PC-9 (cell line): Measurements from ENCODE around the gene RBM15. TPM values are rescaled to one million over a fixed set of nuclear protein-coding genes. Genes with fewer than 3 reads are reported as not detected.
A peak's percentile ranks its signal among the peaks of the same experiment; 100 is the strongest.

Source experiments
- BruUV-seq: library from RNA; stranded (reverse); fragments of 400-500 nt; replicated peaks from 2 replicates; lab custom pipeline; 2021; lab: Mats Ljungman, UMichigan
- CTCF ChIA-PET: fragments of 300-600 bp; sonication (Branson Sonifier 250); formaldehyde crosslinking; loops from one replicate; lab custom pipeline; 2022; ENCODE audit warnings: antibody characterized with exemption; lab: Charles Lee
- POLR2A ChIA-PET: fragments of 300-600 bp; sonication (Branson Sonifier 250); formaldehyde crosslinking; loops from one replicate; lab custom pipeline; 2022; ENCODE audit warnings: antibody characterized with exemption; ENCODE audit not compliant: unreplicated experiment; lab: Charles Lee
- DNase-seq, 2 experiments: peaks; one replicate each; pipeline versions ENCODE4 v3.0.0 to v3.0.0-alpha.2; 2015 to 2022; ENCODE audit warnings: mixed read lengths in 1 of 2
- H2AFZ ChIP-seq: fragments of 200-600 bp; sonication (generic); 2 replicates; pipeline ENCODE4 v1.8.1; 2017; ENCODE audit warnings: antibody characterized with exemption
- H3F3A ChIP-seq: fragments of 200-600 bp; sonication (generic); 2 replicates; pipeline ENCODE4 v1.8.1; 2017; ENCODE audit warnings: antibody characterized with exemption, mild to moderate bottlenecking, low read depth; ENCODE audit not compliant: insufficient read depth
- H3K27ac ChIP-seq: fragments of 200-600 bp; sonication (generic); 2 replicates; pipeline ENCODE4 v1.6.1; 2016; ENCODE audit warnings: mixed run types
- H3K27me3 ChIP-seq: fragments of 200-600 bp; sonication (generic); 2 replicates; pipeline ENCODE4 v1.6.1; 2016; ENCODE audit warnings: low read depth, mixed run types; ENCODE audit not compliant: insufficient read depth
- H3K36me3 ChIP-seq: fragments of 200-600 bp; sonication (generic); 2 replicates; pipeline ENCODE4 v1.6.1; 2016; ENCODE audit warnings: low read depth, mixed run types
- H3K4me1 ChIP-seq: fragments of 200-600 bp; sonication (generic); replicated peaks from 2 replicates; pipeline ENCODE4 v1.6.1; 2016; ENCODE audit warnings: mixed run types; ENCODE audit not compliant: insufficient read depth
- H3K4me2 ChIP-seq: fragments of 200-600 bp; sonication (generic); 2 replicates; pipeline ENCODE4 v1.6.1; 2017; ENCODE audit warnings: mixed run types
- H3K4me3 ChIP-seq: fragments of 200-600 bp; sonication (generic); 2 replicates; pipeline ENCODE4 v1.6.1; 2016; ENCODE audit warnings: mixed run types
- H3K79me2 ChIP-seq: fragments of 200-600 bp; sonication (generic); 2 replicates; pipeline ENCODE4 v1.6.1; 2017; ENCODE audit warnings: low read depth, mixed run types
- H3K9me2 ChIP-seq: fragments of 200-600 bp; sonication (generic); 2 replicates; pipeline ENCODE4 v1.8.1; 2017; ENCODE audit warnings: mild to moderate bottlenecking; ENCODE audit not compliant: insufficient read depth
- H3K9me3 ChIP-seq: fragments of 200-600 bp; sonication (generic); 2 replicates; pipeline ENCODE4 v1.8.1; 2016; ENCODE audit warnings: low read depth; ENCODE audit not compliant: insufficient read depth
- H4K20me1 ChIP-seq: fragments of 200-600 bp; sonication (generic); 2 replicates; pipeline ENCODE4 v1.8.1; 2017; ENCODE audit not compliant: insufficient read depth
- CTCF ChIP-seq: fragments of 200-600 bp; sonication (generic); conservative IDR thresholded peaks from 2 replicates; pipeline ENCODE4 v1.6.1; 2017; ENCODE audit warnings: mixed run types, antibody characterized with exemption, mild to moderate bottlenecking, moderate library complexity
- EZH2 ChIP-seq: fragments of 200-600 bp; sonication (generic); IDR thresholded peaks from 2 replicates; pipeline ENCODE4 v1.8.0; 2017; ENCODE audit warnings: antibody characterized with exemption, low read depth
- intact Hi-C: fragments of 100-400 bp; cut with micrococcal nuclease; formaldehyde crosslinking; loops from one replicate; pipeline ENCODE4 v1.10.0; 2022; ENCODE audit not compliant: unreplicated experiment
- total RNA-seq: library from RNA; stranded (reverse); gene quantifications from 2 replicates; pipeline ENCODE4 v1.2.3, GENCODE V29; 2021

The RBM15 gene
- total RNA-seq, 1 experiment from 2014 or later: 43.1 TPM

GRCh38 chr1:110393691-110394492 is 54.7 kb downstream of the RBM15 start:
- no peaks in the 10 kb centered on the region for H3K79me2 ChIP-seq
- ChIA-PET CTCF (no interaction called here), POLR2A (interaction anchor here (0.6 kb wide), 1 partner anchor 48 kb away, joined by 6 read pairs; no protein-coding TSS in a partner anchor)
- no TSS peak for BruUV-seq
- H3K9me3 ChIP-seq: no peaks in the 10 kb centered on the region; the same call in 1 of the 2 replicates
- H3F3A ChIP-seq: peaks cover 52% of the 10 kb centered on the region
- H4K20me1 ChIP-seq: no peaks in the 10 kb centered on the region
- H2AFZ ChIP-seq: no peak overlapping the region
- TF ChIP-seq EZH2 (no peak), CTCF (no peak)
- H3K36me3 ChIP-seq: no peaks in the 10 kb centered on the region
- H3K27ac ChIP-seq: peak overlapping the region; percentile 23
- peaks cover 23% of the 10 kb centered on the region for H3K4me1 ChIP-seq
- DNase-seq: peak in 1 of 2 experiments; percentile 65
- H3K27me3 ChIP-seq: no peaks in the 10 kb centered on the region
- no peak overlapping the region for H3K4me3 ChIP-seq
- H3K9me2 ChIP-seq: no peaks in the 10 kb centered on the region
- intact Hi-C loops: no loop called here
- H3K4me2 ChIP-seq: peak overlapping the region; percentile 15

DNA sequence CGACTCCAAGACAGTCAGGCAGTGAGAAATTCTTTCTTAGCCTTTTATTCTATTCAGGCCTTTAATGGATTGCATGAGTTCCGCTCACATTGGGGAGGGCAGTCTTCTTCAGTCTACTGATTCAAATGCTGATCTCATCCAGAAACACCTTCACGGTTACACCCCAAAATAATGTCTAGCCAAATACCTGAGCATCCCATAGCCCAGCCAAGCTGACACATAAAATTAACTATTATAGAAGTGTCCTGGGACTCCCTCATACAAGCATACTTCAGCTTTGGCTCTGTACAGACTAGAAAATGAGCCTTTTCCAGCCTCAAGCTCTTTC is 55.3 kb downstream of the RBM15 start:
- H3K27me3 ChIP-seq: no peaks in the 10 kb centered on the region
- TF ChIP-seq CTCF (no peak), EZH2 (no peak)
- DNase-seq: no peak
- H3K4me1 ChIP-seq: peaks cover 23% of the 10 kb centered on the region
- no peaks in the 10 kb centered on the region for H3K9me2 ChIP-seq
- no peaks in the 10 kb centered on the region for H3K36me3 ChIP-seq
- peaks cover 56% of the 10 kb centered on the region for H3F3A ChIP-seq
- ChIA-PET CTCF (no interaction called here), POLR2A (no interaction called here)
- H3K79me2 ChIP-seq: no peaks in the 10 kb centered on the region
- no peaks in the 10 kb centered on the region for H4K20me1 ChIP-seq
- peak overlapping the region; percentile 15; the same call in 1 of the 2 replicates for H3K4me2 ChIP-seq
- no peaks in the 10 kb centered on the region; the same call in 1 of the 2 replicates for H3K9me3 ChIP-seq
- no peak overlapping the region for H3K4me3 ChIP-seq
- BruUV-seq: no TSS peak
- intact Hi-C loops: no loop called here
- H2AFZ ChIP-seq: no peak overlapping the region
- 0 out of 2 replicates have a peak overlapping the region, but pooled peaks have one; percentile 23 for H3K27ac ChIP-seq

Other genes with a start within 250 kb of the RBM15 start
- 0.24 and 0.28 TPM in 2 replicates for gene UBL4B, start 226.9 kb upstream of the RBM15 start, total RNA-seq
- gene SLC6A17, start 188.9 kb upstream of the RBM15 start, total RNA-seq: 3.2 and 4.5 TPM in 2 replicates
- gene KCNC4, start 129.1 kb upstream of the RBM15 start, total RNA-seq: 8.6 and 9.4 TPM in 2 replicates
- 24.6 and 32.7 TPM in 2 replicates for gene SLC16A4, start 51.6 kb downstream of the RBM15 start, total RNA-seq
- 140 and 160 TPM in 2 replicates for gene LAMTOR5, start 68.3 kb downstream of the RBM15 start, total RNA-seq
- gene PROK1, start 111.8 kb downstream of the RBM15 start, total RNA-seq: not detected in 2 replicates
- gene KCNA10, start 179.8 kb downstream of the RBM15 start, total RNA-seq: not detected in 2 replicates